Measurements from ENCODE around the gene NUTM2F.
"Not testable (repeated sequence)": the region's sequence is repeated elsewhere in the genome, so short reads cannot be mapped to it uniquely, and the experiment has no call there.

The NUTM2F gene

GRCh38 chr9:94341703-94342102, 13.3 kb upstream of the NUTM2F start:
- not testable (repeated sequence) for H3K4me1 ChIP-seq (ENCODE audit: control insufficient read depth, insufficient read depth, low read length, poor library complexity, severe bottlenecking); H3K4me3 ChIP-seq (ENCODE audit: extremely low read depth, insufficient read depth, low read length, poor library complexity, severe bottlenecking); H3K9me3 ChIP-seq (ENCODE audit: control insufficient read depth, low read length); H3K27ac ChIP-seq (ENCODE audit: low read depth, low read length, severe bottlenecking); H3K36me3 ChIP-seq (ENCODE audit: control insufficient read depth, insufficient read depth, low read length)
- no CpG with 5 or more reads among the region's 2 CpGs for WGBS, 2 experiments (ENCODE audit: insufficient coverage in 2 of 2)

- not testable (repeated sequence) for H3K27ac ChIP-seq (ENCODE audit: low read depth, low read length, severe bottlenecking); H3K36me3 ChIP-seq (ENCODE audit: control insufficient read depth, insufficient read depth, low read length); H3K4me1 ChIP-seq (ENCODE audit: control insufficient read depth, insufficient read depth, low read length, poor library complexity, severe bottlenecking); H3K4me3 ChIP-seq (ENCODE audit: extremely low read depth, insufficient read depth, low read length, poor library complexity, severe bottlenecking); H3K9me3 ChIP-seq (ENCODE audit: control insufficient read depth, low read length)
- no CpG with 5 or more reads among the region's 6 CpGs for WGBS, 2 experiments (ENCODE audit: insufficient coverage in 2 of 2)
Measured at GRCh38 chr9:94340750-94341149, 12.3 kb upstream of the NUTM2F start.

GRCh38 chr9:94339657-94340056, 11.2 kb upstream of the NUTM2F start:
- 77 to 86% methylated on average over 4 of the region's 6 CpGs for WGBS, 2 experiments (ENCODE audit: insufficient coverage in 2 of 2)
- not testable (repeated sequence) for H3K27ac ChIP-seq (ENCODE audit: low read depth, low read length, severe bottlenecking); H3K36me3 ChIP-seq (ENCODE audit: control insufficient read depth, insufficient read depth, low read length); H3K4me3 ChIP-seq (ENCODE audit: extremely low read depth, insufficient read depth, low read length, poor library complexity, severe bottlenecking); H3K4me1 ChIP-seq (ENCODE audit: control insufficient read depth, insufficient read depth, low read length, poor library complexity, severe bottlenecking); H3K9me3 ChIP-seq (ENCODE audit: control insufficient read depth, low read length)

- not testable (repeated sequence) for H3K36me3 ChIP-seq (ENCODE audit: control insufficient read depth, insufficient read depth, low read length); H3K4me1 ChIP-seq (ENCODE audit: control insufficient read depth, insufficient read depth, low read length, poor library complexity, severe bottlenecking); H3K9me3 ChIP-seq (ENCODE audit: control insufficient read depth, low read length); H3K27ac ChIP-seq (ENCODE audit: low read depth, low read length, severe bottlenecking); H3K4me3 ChIP-seq (ENCODE audit: extremely low read depth, insufficient read depth, low read length, poor library complexity, severe bottlenecking)
- WGBS, 2 experiments (ENCODE audit: insufficient coverage in 2 of 2): 46 to 56% methylated on average over 3 to 4 of the region's 7 CpGs
Measured at GRCh38 chr9:94338723-94339122, 10.3 kb upstream of the NUTM2F start.

- H3K27ac ChIP-seq (ENCODE audit: low read depth, low read length, severe bottlenecking); H3K4me1 ChIP-seq (ENCODE audit: control insufficient read depth, insufficient read depth, low read length, poor library complexity, severe bottlenecking); H3K9me3 ChIP-seq (ENCODE audit: control insufficient read depth, low read length); H3K4me3 ChIP-seq (ENCODE audit: extremely low read depth, insufficient read depth, low read length, poor library complexity, severe bottlenecking); H3K36me3 ChIP-seq (ENCODE audit: control insufficient read depth, insufficient read depth, low read length): not testable (repeated sequence)
- WGBS, 2 experiments (ENCODE audit: insufficient coverage in 2 of 2): 94% methylated on average over 2 of the region's 4 CpGs; no CpG with 5 or more reads in 1 of the 2 experiments
Measured at GRCh38 chr9:94336445-94336844, 8.0 kb upstream of the NUTM2F start.

- H3K27ac ChIP-seq (ENCODE audit: low read depth, low read length, severe bottlenecking); H3K4me1 ChIP-seq (ENCODE audit: control insufficient read depth, insufficient read depth, low read length, poor library complexity, severe bottlenecking); H3K4me3 ChIP-seq (ENCODE audit: extremely low read depth, insufficient read depth, low read length, poor library complexity, severe bottlenecking); H3K36me3 ChIP-seq (ENCODE audit: control insufficient read depth, insufficient read depth, low read length); H3K9me3 ChIP-seq (ENCODE audit: control insufficient read depth, low read length): not testable (repeated sequence)
- 85 to 88% methylated on average over 6 to 12 of the region's 16 CpGs for WGBS, 2 experiments (ENCODE audit: insufficient coverage in 2 of 2)
Measured at GRCh38 chr9:94325583-94325982, 2.9 kb downstream of the NUTM2F start.

- not testable (repeated sequence) for H3K4me3 ChIP-seq (ENCODE audit: extremely low read depth, insufficient read depth, low read length, poor library complexity, severe bottlenecking); H3K27ac ChIP-seq (ENCODE audit: low read depth, low read length, severe bottlenecking); H3K36me3 ChIP-seq (ENCODE audit: control insufficient read depth, insufficient read depth, low read length); H3K9me3 ChIP-seq (ENCODE audit: control insufficient read depth, low read length); H3K4me1 ChIP-seq (ENCODE audit: control insufficient read depth, insufficient read depth, low read length, poor library complexity, severe bottlenecking)
- 87% methylated on average over 3 of the region's 18 CpGs for WGBS, 2 experiments (ENCODE audit: insufficient coverage in 2 of 2)
Measured at GRCh38 chr9:94323153-94323798, 5.2 kb downstream of the NUTM2F start.

GRCh38 chr9:94322342-94322940, 6.0 kb downstream of the NUTM2F start:
- 100% methylated on average over 3 of the region's 9 CpGs; no CpG with 5 or more reads in 1 of the 2 experiments for WGBS, 2 experiments (ENCODE audit: insufficient coverage in 2 of 2)
- not testable (repeated sequence) for H3K4me3 ChIP-seq (ENCODE audit: extremely low read depth, insufficient read depth, low read length, poor library complexity, severe bottlenecking); H3K36me3 ChIP-seq (ENCODE audit: control insufficient read depth, insufficient read depth, low read length); H3K4me1 ChIP-seq (ENCODE audit: control insufficient read depth, insufficient read depth, low read length, poor library complexity, severe bottlenecking); H3K9me3 ChIP-seq (ENCODE audit: control insufficient read depth, low read length); H3K27ac ChIP-seq (ENCODE audit: low read depth, low read length, severe bottlenecking)

- not testable (repeated sequence) for H3K9me3 ChIP-seq (ENCODE audit: control insufficient read depth, low read length); H3K36me3 ChIP-seq (ENCODE audit: control insufficient read depth, insufficient read depth, low read length); H3K27ac ChIP-seq (ENCODE audit: low read depth, low read length, severe bottlenecking); H3K4me3 ChIP-seq (ENCODE audit: extremely low read depth, insufficient read depth, low read length, poor library complexity, severe bottlenecking); H3K4me1 ChIP-seq (ENCODE audit: control insufficient read depth, insufficient read depth, low read length, poor library complexity, severe bottlenecking)
- WGBS, 2 experiments (ENCODE audit: insufficient coverage in 2 of 2): no CpG with 5 or more reads among the region's 10 CpGs
Measured at GRCh38 chr9:94317949-94318657, 10.3 kb downstream of the NUTM2F start.

- not testable (repeated sequence) for H3K9me3 ChIP-seq (ENCODE audit: control insufficient read depth, low read length); H3K4me1 ChIP-seq (ENCODE audit: control insufficient read depth, insufficient read depth, low read length, poor library complexity, severe bottlenecking); H3K36me3 ChIP-seq (ENCODE audit: control insufficient read depth, insufficient read depth, low read length); H3K4me3 ChIP-seq (ENCODE audit: extremely low read depth, insufficient read depth, low read length, poor library complexity, severe bottlenecking); H3K27ac ChIP-seq (ENCODE audit: low read depth, low read length, severe bottlenecking)
- no CpG with 5 or more reads among the region's 5 CpGs for WGBS, 2 experiments (ENCODE audit: insufficient coverage in 2 of 2)
Measured at GRCh38 chr9:94316236-94316635, 12.2 kb downstream of the NUTM2F start.
